DND-41 (cell line): ENCODE measurements around the gene SCG5.

Source experiments
- ATAC-seq: fragments of 200-7000 bp; cut with Tn5 transposase; 3 replicates; pipeline ENCODE4 v1.9.1; 2021; ENCODE audit warnings: low read depth; ENCODE audit not compliant: insufficient read depth
- DNase-seq: peaks from one replicate; pipeline ENCODE4 v3.0.0-alpha.2; 2020
- H2AFZ ChIP-seq: 2 replicates; pipeline ENCODE4 v1.6.0; 2012; ENCODE audit warnings: low read depth, low read length
- H3K27ac ChIP-seq: 2 replicates; pipeline ENCODE4 v1.5.1; 2012; ENCODE audit warnings: low read length, inconsistent platforms
- H3K27me3 ChIP-seq: fragments of 200-600 bp; sonication (generic); 2 replicates; pipeline ENCODE4 v1.6.0; 2012; ENCODE audit warnings: low read length, mild to moderate bottlenecking, inconsistent platforms; ENCODE audit not compliant: insufficient read depth, poor library complexity
- H3K36me3 ChIP-seq: 2 replicates; pipeline ENCODE4 v1.5.1; 2012; ENCODE audit warnings: low read length, inconsistent platforms; ENCODE audit not compliant: insufficient read depth
- H3K4me1 ChIP-seq: 2 replicates; pipeline ENCODE4 v1.5.1; 2012; ENCODE audit warnings: mild to moderate bottlenecking, low read length; ENCODE audit not compliant: insufficient read depth
- H3K4me2 ChIP-seq: 2 replicates; pipeline ENCODE4 v1.6.0; 2012; ENCODE audit warnings: mild to moderate bottlenecking, moderate library complexity, low read length, inconsistent platforms; ENCODE audit not compliant: insufficient read depth
- H3K4me3 ChIP-seq, 2 experiments: fragments of 200-600 bp in 1 of 2; shearing (Covaris generic) in 1 of 2; 2 replicates each; pipeline ENCODE4 v1.5.1; 2012 to 2016; ENCODE audit warnings: inconsistent platforms in 2 of 2, low read length in 2 of 2, mild to moderate bottlenecking in 2 of 2, low read depth in 1 of 2, moderate library complexity in 1 of 2
- H3K79me2 ChIP-seq: 2 replicates; pipeline ENCODE4 v1.6.0; 2012; ENCODE audit warnings: low read length, inconsistent platforms; ENCODE audit not compliant: insufficient read depth
- H3K9ac ChIP-seq: 2 replicates; pipeline ENCODE4 v1.6.0; 2012; ENCODE audit warnings: low read depth, mild to moderate bottlenecking, inconsistent platforms, low read length, moderate library complexity
- H3K9me3 ChIP-seq: 2 replicates; pipeline ENCODE4 v1.5.1; 2012; ENCODE audit warnings: low read length, moderate library complexity, mild to moderate bottlenecking, inconsistent platforms; ENCODE audit not compliant: insufficient read depth, severe bottlenecking
- H4K20me1 ChIP-seq: 2 replicates; pipeline ENCODE4 v1.6.0; 2012; ENCODE audit warnings: low read length; ENCODE audit not compliant: insufficient read depth
- CTCF ChIP-seq: IDR thresholded peaks from 2 replicates; pipeline ENCODE4 v1.5.1; 2012; ENCODE audit warnings: borderline replicate concordance, low read length, moderate library complexity, mild to moderate bottlenecking; ENCODE audit not compliant: poor library complexity, severe bottlenecking; ENCODE audit errors: extremely low read depth
- EZH2 ChIP-seq: IDR thresholded peaks from 3 replicates; pipeline ENCODE4 v1.6.1; 2012; ENCODE audit warnings: borderline replicate concordance, low read depth, mild to moderate bottlenecking, moderate library complexity, low read length, inconsistent platforms; ENCODE audit not compliant: severe bottlenecking

SCG5 gene

GRCh38 chr15:32657941-32658340 lies 16.4 kb downstream of the SCG5 start:
- Histone ChIP-seq H3K27me3 (no peaks in the 10 kb centered on the region), H3K36me3 (peaks cover 5% of the 10 kb centered on the region; the same call in 1 of the 2 replicates), H4K20me1 (no peaks in the 10 kb centered on the region), H3K9me3 (no peaks in the 10 kb centered on the region), H3K4me2 (no peak overlapping the region), H3K4me3 (no peak overlapping the region), H3K79me2 (no peaks in the 10 kb centered on the region), H3K4me1 (peaks cover 2% of the 10 kb centered on the region; the same call in 1 of the 2 replicates), H3K9ac (no peak overlapping the region), H2AFZ (no peak overlapping the region), H3K27ac (no peak overlapping the region)
- TF ChIP-seq CTCF (no peak), EZH2 (no peak)
- DNase-seq: no peak
- ATAC-seq: no peak

GRCh38 chr15:32659340-32660155 lies 18.0 kb downstream of the SCG5 start:
- no peak for ATAC-seq
- TF ChIP-seq CTCF (no peak), EZH2 (no peak)
- H3K36me3 ChIP-seq: peaks cover 1% of the 10 kb centered on the region; the same call in 1 of the 2 replicates
- no peak for DNase-seq
- no peak overlapping the region for H3K4me3 ChIP-seq
- H4K20me1 ChIP-seq: no peaks in the 10 kb centered on the region
- H3K9me3 ChIP-seq: no peaks in the 10 kb centered on the region
- H3K9ac ChIP-seq: no peak overlapping the region
- no peaks in the 10 kb centered on the region for H3K27me3 ChIP-seq
- peaks cover 2% of the 10 kb centered on the region; the same call in 1 of the 2 replicates for H3K4me1 ChIP-seq
- no peak overlapping the region for H3K27ac ChIP-seq
- no peak overlapping the region for H2AFZ ChIP-seq
- H3K4me2 ChIP-seq: no peak overlapping the region
- H3K79me2 ChIP-seq: no peaks in the 10 kb centered on the region

- Histone ChIP-seq H4K20me1 (no peaks in the 10 kb centered on the region), H2AFZ (no peak overlapping the region), H3K79me2 (no peaks in the 10 kb centered on the region), H3K9me3 (no peaks in the 10 kb centered on the region), H3K27me3 (no peaks in the 10 kb centered on the region), H3K36me3 (no peaks in the 10 kb centered on the region; the same call in 1 of the 2 replicates), H3K27ac (no peak overlapping the region), H3K4me1 (no peaks in the 10 kb centered on the region), H3K9ac (no peak overlapping the region), H3K4me3 (no peak overlapping the region), H3K4me2 (no peak overlapping the region)
- no peak for ATAC-seq
- no peak for TF ChIP-seq EZH2
- TF ChIP-seq CTCF: no peak
- DNase-seq: no peak
Measured at GRCh38 chr15:32663671-32664070, 22.2 kb downstream of the SCG5 start.
